SH-SY5Y (cell line): ENCODE measurements around the gene SPAG9.

Experiments used
- GATA2 ChIP-seq: IDR thresholded peaks from 2 replicates; pipeline ENCODE4 v1.6.1; 2011; ENCODE audit warnings: mild to moderate bottlenecking, low read depth, low read length
- GATA3 ChIP-seq: IDR thresholded peaks from 2 replicates; pipeline ENCODE4 v1.6.1; 2011; ENCODE audit warnings: low read depth, mild to moderate bottlenecking, low read length, moderate library complexity

SPAG9 gene

GRCh38 chr17:51034800-51035199 lies 85.9 kb downstream of the SPAG9 start:
- no peak for TF ChIP-seq GATA2
- TF ChIP-seq GATA3: no peak

DNA sequence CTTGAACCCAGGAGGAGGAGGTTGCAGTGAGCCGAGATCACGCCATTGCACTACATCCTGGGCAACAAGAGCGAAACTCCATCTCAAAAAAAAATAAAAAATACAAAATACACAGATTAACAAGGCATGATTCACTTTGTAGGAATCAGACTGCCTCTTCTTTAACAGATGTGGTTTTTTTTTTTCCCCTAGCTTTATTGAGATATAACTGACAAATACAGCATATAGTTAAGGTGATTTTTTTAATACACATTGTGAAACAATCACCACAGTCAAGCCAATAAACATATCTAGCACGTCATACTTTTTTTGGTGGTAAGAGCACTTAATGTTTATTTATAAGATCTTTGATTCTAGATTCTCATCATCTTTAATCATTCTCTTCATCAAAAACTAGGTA lies 87.8 kb downstream of the SPAG9 start:
- TF ChIP-seq GATA3 (no peak), GATA2 (no peak)

GRCh38 chr17:51029568-51030463 lies 90.9 kb downstream of the SPAG9 start:
- TF ChIP-seq GATA2 (no peak), GATA3 (no peak)

- no peak for TF ChIP-seq GATA2
- no peak for TF ChIP-seq GATA3
Observed at GRCh38 chr17:51029142-51029541, 91.5 kb downstream of the SPAG9 start.

DNA sequence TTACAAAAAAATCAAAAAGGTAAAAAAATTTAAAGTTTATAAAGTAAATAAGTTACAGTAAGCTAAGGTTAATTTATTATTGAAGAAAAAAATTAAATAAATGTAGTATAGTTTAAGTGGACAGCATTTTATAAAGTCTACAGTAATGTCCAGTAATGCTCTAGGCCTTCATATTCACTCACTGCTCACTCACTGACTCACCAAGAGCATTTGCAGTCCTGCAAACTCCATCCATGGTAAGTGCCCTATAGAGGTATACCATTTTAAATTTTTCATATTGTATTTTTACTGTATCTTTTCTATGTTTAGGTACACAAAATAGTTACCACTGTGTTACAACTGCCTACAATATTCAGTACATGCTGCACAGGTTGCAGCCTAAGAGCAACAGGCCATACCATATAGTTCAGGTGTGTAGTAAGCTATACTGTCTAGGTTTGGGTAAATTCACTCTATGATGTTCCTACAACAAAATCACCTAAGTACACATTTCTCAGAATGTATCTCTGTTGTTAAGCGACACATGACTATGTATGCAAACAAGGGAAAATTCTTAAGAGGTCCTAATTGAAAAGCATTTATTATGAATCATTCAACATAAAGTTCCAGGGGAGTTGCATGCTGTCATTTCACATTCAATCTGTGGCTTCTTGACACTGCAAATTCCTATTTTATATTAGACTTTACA lies 92.3 kb downstream of the SPAG9 start:
- TF ChIP-seq GATA2: no peak
- no peak for TF ChIP-seq GATA3

DNA sequence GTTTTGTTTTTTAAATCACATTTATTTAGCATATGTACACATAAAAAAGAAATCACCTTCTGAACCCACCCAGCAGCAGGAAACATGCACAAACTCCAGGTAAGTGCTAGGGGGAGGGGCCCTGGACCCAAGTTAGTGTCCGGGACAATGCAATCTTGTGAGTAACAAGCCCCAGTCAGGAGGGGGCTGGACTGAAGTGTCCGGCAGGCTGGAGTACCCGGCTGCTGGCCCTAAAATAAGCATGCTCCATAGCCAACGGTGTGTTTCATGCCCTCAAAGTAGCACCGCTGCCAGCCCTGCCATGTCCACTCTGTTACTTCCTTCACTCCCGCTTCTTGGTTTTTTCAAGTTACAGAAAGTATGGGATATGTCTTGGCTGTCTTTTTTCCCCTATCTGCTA lies 102.1 kb downstream of the SPAG9 start:
- TF ChIP-seq GATA2: no peak
- TF ChIP-seq GATA3: no peak

GRCh38 chr17:51017270-51017669 lies 103.4 kb downstream of the SPAG9 start:
- TF ChIP-seq GATA2 (no peak), GATA3 (no peak)

GRCh38 chr17:51016099-51016498 lies 104.6 kb downstream of the SPAG9 start:
- TF ChIP-seq GATA3 (no peak), GATA2 (no peak)

GRCh38 chr17:51015145-51015558 lies 105.5 kb downstream of the SPAG9 start:
- no peak for TF ChIP-seq GATA2

- no peak for TF ChIP-seq GATA3
- no peak for TF ChIP-seq GATA2
Observed at GRCh38 chr17:51014129-51014528, 106.5 kb downstream of the SPAG9 start.

DNA sequence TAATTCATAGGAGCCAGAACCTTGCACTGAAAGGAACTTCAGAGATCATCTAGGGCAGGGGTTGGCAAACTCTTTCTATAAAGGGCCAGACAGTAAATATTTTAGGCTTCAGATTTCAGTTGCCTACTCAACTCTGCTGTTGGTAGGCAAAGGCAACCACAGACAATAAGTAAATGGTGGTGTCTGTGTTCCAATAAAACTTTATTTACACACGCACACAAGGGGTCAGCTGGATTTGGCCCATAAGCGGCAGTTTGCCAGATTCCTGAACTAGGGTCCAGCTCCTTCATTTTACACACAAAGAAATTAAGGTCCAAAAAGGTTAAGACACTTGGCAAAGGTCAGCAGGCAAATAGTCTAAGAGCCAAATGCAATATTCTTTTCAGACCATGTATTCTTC lies 107.3 kb downstream of the SPAG9 start:
- TF ChIP-seq GATA2 (no peak), GATA3 (no peak)

DNA sequence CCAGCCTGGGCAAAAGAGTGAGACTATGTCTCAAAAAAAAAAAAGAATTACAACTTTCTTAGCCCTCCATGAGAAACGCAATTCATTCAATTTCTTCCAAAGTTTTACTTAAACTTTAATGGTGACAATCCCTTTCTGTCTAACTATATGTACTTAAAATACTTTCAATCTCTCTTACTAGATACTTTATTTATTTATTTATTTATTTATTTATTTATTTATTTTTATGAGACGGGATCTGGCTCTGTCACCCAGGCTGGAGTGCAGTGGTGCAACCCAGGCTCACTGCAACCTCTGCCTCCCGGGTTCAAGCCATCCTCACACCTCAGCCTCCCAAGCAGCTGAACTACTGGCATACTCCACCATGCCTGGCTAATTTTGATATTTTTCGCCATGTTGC lies 108.1 kb downstream of the SPAG9 start:
- TF ChIP-seq GATA3: no peak

- no peak for TF ChIP-seq GATA3
- no peak for TF ChIP-seq GATA2
Observed at GRCh38 chr17:51010173-51010675, 110.4 kb downstream of the SPAG9 start.

GRCh38 chr17:51006601-51007000 lies 114.1 kb downstream of the SPAG9 start:
- TF ChIP-seq GATA3: no peak
- no peak for TF ChIP-seq GATA2

DNA sequence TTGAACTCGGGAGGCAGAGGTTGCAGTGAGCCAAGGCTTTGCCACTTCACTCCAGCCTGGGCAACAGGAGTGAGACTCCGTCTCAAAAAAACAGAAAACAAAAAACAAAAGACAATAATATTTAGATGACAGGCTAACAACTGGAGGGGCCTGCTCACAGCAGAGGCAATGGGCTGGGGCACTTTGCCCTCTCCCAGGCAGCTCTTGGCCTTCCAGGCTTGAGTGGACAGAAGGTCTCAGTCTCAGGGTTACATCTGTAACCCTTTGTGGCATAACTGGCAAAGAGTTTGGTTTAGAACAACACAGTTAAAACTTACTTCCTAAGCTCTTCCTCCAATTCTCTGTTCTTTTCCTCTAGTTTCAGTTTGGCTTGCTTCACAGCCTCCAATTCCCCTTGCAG lies 114.9 kb downstream of the SPAG9 start:
- no peak for TF ChIP-seq GATA3
- no peak for TF ChIP-seq GATA2

DNA sequence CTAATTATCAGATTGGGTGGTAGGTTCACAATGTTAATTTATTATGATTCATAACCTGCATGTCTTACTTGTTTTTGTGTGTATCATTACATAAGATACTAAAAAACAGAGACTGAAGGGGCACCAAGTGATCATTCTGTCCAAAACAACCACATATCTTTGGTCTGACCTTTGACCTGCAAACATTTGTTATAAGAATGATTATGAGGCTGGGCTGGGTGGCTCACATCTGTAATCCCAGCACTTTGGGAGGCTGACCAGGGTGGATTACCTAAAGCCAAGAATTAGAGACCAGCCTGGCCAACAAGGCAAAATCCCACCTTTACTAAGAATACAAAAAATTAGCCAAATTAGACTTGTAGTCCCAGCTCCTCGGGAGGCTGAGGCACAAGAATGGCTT lies 116.4 kb downstream of the SPAG9 start:
- TF ChIP-seq GATA3 (no peak), GATA2 (no peak)
